ENCODE measurements around the gene ST7.

DNA sequence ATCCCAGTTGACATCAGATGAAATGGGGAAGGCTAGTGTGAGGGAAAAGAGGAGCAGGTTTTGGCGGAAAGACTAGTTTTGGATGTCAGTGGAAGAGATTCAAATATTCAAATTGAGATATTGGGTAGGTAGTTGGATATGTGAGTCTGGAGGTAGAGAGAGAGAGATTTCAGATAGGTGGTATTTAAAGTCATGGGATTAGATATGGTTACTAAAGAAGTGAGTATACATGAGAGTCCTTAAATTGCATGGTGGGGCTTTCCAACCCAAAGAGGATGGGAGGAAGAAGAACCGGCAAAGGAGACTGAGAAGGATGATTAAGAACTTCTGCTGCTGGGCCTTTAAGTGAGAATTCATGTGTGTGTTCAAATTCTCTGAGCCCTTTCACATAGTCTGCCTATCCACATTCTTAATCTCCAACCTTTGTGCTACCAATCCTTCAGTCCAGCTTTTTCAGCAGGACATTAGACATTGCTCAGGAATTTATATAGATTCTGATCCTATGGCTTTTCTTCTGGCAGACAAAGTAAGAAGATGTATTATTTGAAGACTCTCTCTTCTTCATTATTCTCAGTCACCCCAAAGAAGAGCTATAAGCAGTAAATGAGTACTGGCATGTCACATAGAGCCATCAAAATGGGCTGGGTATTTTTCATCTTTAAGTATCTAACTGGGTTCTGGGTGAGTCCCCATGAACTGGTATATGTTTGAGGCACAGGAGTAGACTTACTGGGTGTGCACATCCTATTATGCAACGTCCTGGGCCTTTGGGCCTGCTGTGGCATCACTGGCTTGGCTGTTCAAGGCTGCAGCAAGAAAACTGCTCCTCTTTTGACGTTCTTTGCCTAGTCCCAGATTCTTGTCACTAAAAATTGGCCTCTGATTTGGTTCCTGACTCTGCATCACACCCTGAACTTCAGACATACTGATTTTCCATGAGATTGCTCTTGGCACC, 33.6 kb downstream of the ST7 start:
- TF ChIP-seq, protein P1, sequence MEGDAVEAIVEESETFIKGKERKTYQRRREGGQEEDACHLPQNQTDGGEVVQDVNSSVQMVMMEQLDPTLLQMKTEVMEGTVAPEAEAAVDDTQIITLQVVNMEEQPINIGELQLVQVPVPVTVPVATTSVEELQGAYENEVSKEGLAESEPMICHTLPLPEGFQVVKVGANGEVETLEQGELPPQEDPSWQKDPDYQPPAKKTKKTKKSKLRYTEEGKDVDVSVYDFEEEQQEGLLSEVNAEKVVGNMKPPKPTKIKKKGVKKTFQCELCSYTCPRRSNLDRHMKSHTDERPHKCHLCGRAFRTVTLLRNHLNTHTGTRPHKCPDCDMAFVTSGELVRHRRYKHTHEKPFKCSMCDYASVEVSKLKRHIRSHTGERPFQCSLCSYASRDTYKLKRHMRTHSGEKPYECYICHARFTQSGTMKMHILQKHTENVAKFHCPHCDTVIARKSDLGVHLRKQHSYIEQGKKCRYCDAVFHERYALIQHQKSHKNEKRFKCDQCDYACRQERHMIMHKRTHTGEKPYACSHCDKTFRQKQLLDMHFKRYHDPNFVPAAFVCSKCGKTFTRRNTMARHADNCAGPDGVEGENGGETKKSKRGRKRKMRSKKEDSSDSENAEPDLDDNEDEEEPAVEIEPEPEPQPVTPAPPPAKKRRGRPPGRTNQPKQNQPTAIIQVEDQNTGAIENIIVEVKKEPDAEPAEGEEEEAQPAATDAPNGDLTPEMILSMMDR (IDR thresholded peaks at IDR 0.05) = no peak
- TF ChIP-seq EZH2 (IDR thresholded peaks at IDR 0.05; ENCODE audit: borderline replicate concordance, insufficient read depth, low read depth, low read length, poor library complexity, severe bottlenecking) = no peak
